Endothelial cell (in vitro differentiated cells): ENCODE measurements around the gene TMEM135. TPM values are rescaled to one million over a fixed set of nuclear protein-coding genes. Genes with fewer than 3 reads are reported as not detected.
"Not testable (repeated sequence)": the region's sequence is repeated elsewhere in the genome, so short reads cannot be mapped to it uniquely, and the experiment has no call there.

Experiments used
- DNase-seq: peaks from one replicate; pipeline ENCODE4 v3.0.0; 2021; ENCODE audit warnings: low spot score
- H3K27ac Mint-ChIP-seq: one replicate; pipeline ENCODE4 v1.8.0; 2021; ENCODE audit warnings: mixed read lengths, inconsistent platforms; ENCODE audit not compliant: unreplicated experiment
- H3K27me3 Mint-ChIP-seq: one replicate; pipeline ENCODE4 v1.8.0; 2021; ENCODE audit warnings: mild to moderate bottlenecking, moderate library complexity, mixed read lengths, inconsistent platforms; ENCODE audit not compliant: unreplicated experiment
- H3K36me3 Mint-ChIP-seq: one replicate; pipeline ENCODE4 v1.8.0; 2021; ENCODE audit warnings: mild to moderate bottlenecking, low read depth, mixed read lengths, inconsistent platforms; ENCODE audit not compliant: unreplicated experiment
- H3K4me1 Mint-ChIP-seq: one replicate; pipeline ENCODE4 v1.8.0; 2021; ENCODE audit warnings: mild to moderate bottlenecking, mixed read lengths, inconsistent platforms; ENCODE audit not compliant: unreplicated experiment
- H3K4me3 Mint-ChIP-seq: one replicate; pipeline ENCODE4 v1.8.0; 2021; ENCODE audit warnings: mild to moderate bottlenecking, mixed read lengths, inconsistent platforms; ENCODE audit not compliant: unreplicated experiment
- H3K9me3 Mint-ChIP-seq: one replicate; pipeline ENCODE4 v1.8.0; 2021; ENCODE audit warnings: mixed read lengths, inconsistent platforms; ENCODE audit not compliant: unreplicated experiment
- CTCF ChIP-seq: fragments of 200-600 bp; sonication (generic); IDR thresholded peaks from one replicate; pipeline ENCODE4 v1.5.0; 2021; ENCODE audit warnings: antibody characterized with exemption; ENCODE audit not compliant: unreplicated experiment
- total RNA-seq: library from RNA; stranded (reverse); fragmentation: NEBNext Ultra II Directional; extraction: Animal tissue kit (Norgen Biotek cat#: 25700); gene quantifications from one replicate; pipeline ENCODE4 v1.2.1, GENCODE V29; 2021; ENCODE audit not compliant: unreplicated experiment

Gene TMEM135
- total RNA-seq, 1 donor from 2014 or later = 49.7 TPM

DNA sequence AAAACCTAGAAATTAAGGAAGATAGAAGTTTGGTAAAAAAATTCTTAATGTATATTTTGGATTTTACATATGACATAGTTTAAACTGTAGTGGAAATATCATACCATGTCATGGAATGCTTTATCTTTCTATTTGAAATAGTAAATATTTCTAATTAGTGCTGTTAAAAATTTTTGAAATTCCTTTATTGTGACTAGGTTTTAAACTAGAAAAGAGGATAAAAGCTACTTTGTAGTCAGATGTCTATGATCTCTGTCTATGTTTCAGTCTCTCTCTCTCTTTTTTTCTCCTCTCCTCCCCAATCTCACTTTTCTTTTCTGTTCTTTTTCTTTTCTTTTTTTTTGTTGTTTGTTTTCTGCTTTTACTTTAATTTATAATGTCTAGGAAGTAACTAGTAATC, 226.2 kb downstream of the TMEM135 start:
- Mint-ChIP-seq H3K4me3 (no peak overlapping the region), H3K9me3 (no peaks in the 10 kb centered on the region), H3K27ac (peak overlapping the region; percentile 67), H3K4me1 (peaks cover 30% of the 10 kb centered on the region), H3K36me3 (no peaks in the 10 kb centered on the region), H3K27me3 (peaks cover 6% of the 10 kb centered on the region)
- no peak for TF ChIP-seq CTCF
- DNase-seq = no peak

DNA sequence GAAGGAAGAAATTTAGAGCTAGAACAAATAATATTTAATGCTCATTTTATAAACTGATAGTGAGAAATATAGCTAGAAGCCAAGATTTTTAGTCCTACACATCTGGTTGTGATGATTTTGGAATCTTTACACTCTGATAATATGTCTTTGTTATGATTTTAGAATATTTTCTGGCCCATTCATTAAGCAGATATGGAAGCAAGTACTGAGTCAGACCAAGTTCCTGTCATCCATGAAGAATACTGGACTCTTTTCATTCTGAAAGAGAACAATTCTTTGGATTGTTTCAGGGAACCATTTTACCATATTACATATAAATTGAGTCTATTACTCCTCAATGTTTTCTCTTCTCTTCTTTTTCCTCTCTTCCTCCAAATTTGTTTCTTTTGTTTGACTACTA, 227.4 kb downstream of the TMEM135 start:
- no peaks in the 10 kb centered on the region for H3K9me3 Mint-ChIP-seq
- DNase-seq = no peak

DNA sequence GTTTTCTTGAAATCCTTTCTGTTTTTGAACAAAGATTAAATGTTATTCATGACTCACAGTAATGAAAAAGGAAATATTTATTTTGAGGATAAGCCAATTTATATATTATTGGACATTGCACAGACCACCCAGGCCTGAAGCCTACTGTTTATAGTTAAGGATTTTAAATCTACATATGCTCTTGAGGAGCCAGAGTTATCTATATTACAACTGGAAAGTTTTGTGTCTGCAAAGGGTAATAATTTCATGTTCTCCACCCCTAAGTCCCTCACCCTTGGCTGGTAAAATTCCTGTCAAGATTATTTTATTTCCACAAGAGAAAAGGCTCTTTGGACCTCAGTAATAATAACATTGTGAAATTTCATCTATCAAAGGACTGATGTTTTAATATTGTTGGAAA, 228.2 kb downstream of the TMEM135 start:
- no peak for DNase-seq
- Mint-ChIP-seq H3K9me3 (no peaks in the 10 kb centered on the region), H3K27me3 (peaks cover 6% of the 10 kb centered on the region), H3K36me3 (no peaks in the 10 kb centered on the region), H3K27ac (no peak overlapping the region), H3K4me3 (no peak overlapping the region), H3K4me1 (peaks cover 12% of the 10 kb centered on the region)
- no peak for TF ChIP-seq CTCF

More for the DNA sequence above, 227.4 kb downstream of the TMEM135 start:
- no peak overlapping the region for H3K27ac Mint-ChIP-seq
- H3K4me1 Mint-ChIP-seq = peaks cover 18% of the 10 kb centered on the region
- TF ChIP-seq CTCF = no peak
- no peaks in the 10 kb centered on the region for H3K36me3 Mint-ChIP-seq
- H3K27me3 Mint-ChIP-seq = peaks cover 6% of the 10 kb centered on the region
- no peak overlapping the region for H3K4me3 Mint-ChIP-seq

- peaks cover 5% of the 10 kb centered on the region for H3K27me3 Mint-ChIP-seq
- no peak for DNase-seq
- H3K4me3 Mint-ChIP-seq = no peak overlapping the region
- H3K9me3 Mint-ChIP-seq = no peaks in the 10 kb centered on the region
- H3K4me1 Mint-ChIP-seq = peaks cover 6% of the 10 kb centered on the region
- H3K27ac Mint-ChIP-seq = no peak overlapping the region
- no peak for TF ChIP-seq CTCF
- no peaks in the 10 kb centered on the region for H3K36me3 Mint-ChIP-seq
Observed at GRCh38 chr11:87266751-87267150, 229.0 kb downstream of the TMEM135 start.

- H3K9me3 Mint-ChIP-seq, H3K4me3 Mint-ChIP-seq, H3K27me3 Mint-ChIP-seq, DNase-seq, H3K36me3 Mint-ChIP-seq, H3K27ac Mint-ChIP-seq: not testable (repeated sequence)
- peaks cover 11% of the 10 kb centered on the region for H3K4me1 Mint-ChIP-seq
Observed at GRCh38 chr11:87271951-87272350, 234.2 kb downstream of the TMEM135 start.

DNA sequence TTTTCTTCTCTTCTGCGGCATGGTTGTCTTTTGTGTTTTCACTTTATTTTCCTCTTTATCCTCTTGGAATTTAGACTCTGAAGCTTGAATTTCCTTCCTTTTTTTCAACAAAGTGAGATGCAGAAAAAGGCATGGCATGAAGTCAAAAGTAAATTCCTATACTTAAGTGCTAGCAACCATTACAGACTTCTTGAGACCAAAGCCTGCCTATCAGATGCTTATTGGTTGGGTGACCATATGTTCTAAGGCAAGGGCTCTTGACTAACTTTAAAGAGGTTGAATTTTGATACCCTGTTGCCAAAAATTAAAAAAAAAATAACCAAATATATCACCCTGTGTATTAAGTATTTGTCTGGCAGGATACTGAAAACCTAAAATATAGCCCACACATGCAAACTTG, 237.4 kb downstream of the TMEM135 start:
- Mint-ChIP-seq H3K4me1 (peaks cover 11% of the 10 kb centered on the region), H3K9me3 (no peaks in the 10 kb centered on the region), H3K27me3 (no peaks in the 10 kb centered on the region), H3K27ac (no peak overlapping the region), H3K36me3 (no peaks in the 10 kb centered on the region), H3K4me3 (no peak overlapping the region)
- no peak for TF ChIP-seq CTCF
- DNase-seq = no peak
